GM21786 (cell line): ENCODE measurements around the gene UBE2D1.

Experiments used
- ATAC-seq: cut with Tn5 transposase; IDR thresholded peaks from one replicate; pipeline ENCODE4 v1.9.1; 2021; ENCODE audit not compliant: unreplicated experiment

Gene UBE2D1

GRCh38 chr10:58334817-58335305 is at the start of gene UBE2D1:
TSS of gene UBE2D1 (plus strand) at chr10:58335006. CDS start at chr10:58335202, 196 bp downstream.
- peak; percentile 97 for ATAC-seq

- ATAC-seq = peak; percentile 91
Observed at GRCh38 chr10:58291538-58292174, 43.1 kb upstream of the UBE2D1 start.

GRCh38 chr10:58293989-58294388 is 40.8 kb upstream of the UBE2D1 start:
- no peak for ATAC-seq

GRCh38 chr10:58299580-58299979 is 35.2 kb upstream of the UBE2D1 start:
- peak; percentile 97 for ATAC-seq

- no peak for ATAC-seq
Observed at GRCh38 chr10:58300676-58301075, 34.1 kb upstream of the UBE2D1 start.

- ATAC-seq = no peak
Observed at GRCh38 chr10:58302254-58302653, 32.6 kb upstream of the UBE2D1 start.

GRCh38 chr10:58304099-58304633 is 30.6 kb upstream of the UBE2D1 start:
- no peak for ATAC-seq

- ATAC-seq = no peak
Observed at GRCh38 chr10:58305821-58306220, 29.0 kb upstream of the UBE2D1 start.

GRCh38 chr10:58307676-58308075 is 27.1 kb upstream of the UBE2D1 start:
- ATAC-seq = no peak

GRCh38 chr10:58311026-58311425 is 23.8 kb upstream of the UBE2D1 start:
- ATAC-seq = no peak

GRCh38 chr10:58316874-58317273 is 17.9 kb upstream of the UBE2D1 start:
- no peak for ATAC-seq

- no peak for ATAC-seq
Observed at GRCh38 chr10:58318346-58318745, 16.5 kb upstream of the UBE2D1 start.

- no peak for ATAC-seq
Observed at GRCh38 chr10:58319599-58319998, 15.2 kb upstream of the UBE2D1 start.

GRCh38 chr10:58320351-58321049 is 14.3 kb upstream of the UBE2D1 start:
- no peak for ATAC-seq

GRCh38 chr10:58322072-58322834 is 12.6 kb upstream of the UBE2D1 start:
- peak; percentile 85 for ATAC-seq

GRCh38 chr10:58322835-58323209 is 12.0 kb upstream of the UBE2D1 start:
- ATAC-seq = no peak

GRCh38 chr10:58326967-58327381 is 7.8 kb upstream of the UBE2D1 start:
- no peak for ATAC-seq

GRCh38 chr10:58328233-58328632 is 6.6 kb upstream of the UBE2D1 start:
- no peak for ATAC-seq

GRCh38 chr10:58330431-58330830 is 4.4 kb upstream of the UBE2D1 start:
- ATAC-seq = no peak

GRCh38 chr10:58331646-58332045 is 3.2 kb upstream of the UBE2D1 start:
- no peak for ATAC-seq

GRCh38 chr10:58335306-58336005 is 650 bp downstream of the UBE2D1 start:
- peak; percentile 35 for ATAC-seq
